Esophagus squamous epithelium (tissue), 5 donors: ENCODE measurements around the gene OR6J1. TPM values are rescaled to one million over a fixed set of nuclear protein-coding genes. Genes with fewer than 3 reads are reported as not detected.
"Not testable (repeated sequence)": the region's sequence is repeated elsewhere in the genome, so short reads cannot be mapped to it uniquely, and the experiment has no call there.

Experiments
- DNase-seq: peaks from one replicate; lab custom pipeline; 2025; lab: John Stamatoyannopoulos, UW
- H3K27ac ChIP-seq, 4 donors: fragments of 200-600 bp; sonication (generic); one replicate each; pipeline ENCODE4 v1.5.1; 2016 to 2019; ENCODE audit warnings: mild to moderate bottlenecking in 1 of 4
- H3K27me3 ChIP-seq, 4 donors: fragments of 200-600 bp; sonication (generic); 1 replicate in 3 of 4; 2 replicates in 1 of 4; pipeline versions ENCODE4 v1.5.1 to v1.6.0; 2017 to 2021; ENCODE audit warnings: antibody characterized with exemption in 1 of 4
- H3K36me3 ChIP-seq, 3 donors: fragments of 200-600 bp; sonication (generic); one replicate each; pipeline ENCODE4 v1.5.1; 2016 to 2019
- H3K4me1 ChIP-seq, 3 donors: fragments of 200-600 bp; sonication (generic); one replicate each; pipeline ENCODE4 v1.5.1; 2017 to 2019
- H3K4me3 ChIP-seq, 4 donors: fragments of 200-600 bp; sonication (generic); 1 replicate in 3 of 4; 2 replicates in 1 of 4; pipeline ENCODE4 v1.5.1; 2016 to 2019; ENCODE audit warnings: mild to moderate bottlenecking in 2 of 4, moderate library complexity in 1 of 4
- H3K9me3 ChIP-seq, 3 donors: fragments of 200-600 bp; sonication (generic); one replicate each; pipeline ENCODE4 v1.5.1; 2016 to 2019
- POLR2A ChIP-seq, 4 donors: fragments of 450-650 bp; IDR thresholded peaks; one replicate each; pipeline ENCODE4 v1.6.1; 2017; ENCODE audit warnings: antibody characterized with exemption in 4 of 4, mild to moderate bottlenecking in 4 of 4, moderate library complexity in 3 of 4
- WGBS, 2 donors: methylation state at CpG; one replicate each; pipeline ENCODE4 v1.1.5; 2018; 5-methylcytosine and 5-hydroxymethylcytosine counted together
- intact Hi-C: fragments of 100-400 bp; cut with DNase I; formaldehyde crosslinking; loops from one replicate; pipeline ENCODE4 v1.15.0; 2022
- total RNA-seq, 4 donors: library from RNA; depleted of rRNA; stranded (reverse); fragments of >200 nt; gene quantifications; one replicate each; pipeline ENCODE4 v1.1.0, GENCODE V29; 2016
- TF ChIP-seq, protein P1 (sequence below), 6 experiments: fragments of 450-650 bp in 4 of 6; fragments of 200-600 bp in 2 of 6; sonication (generic) in 2 of 6; IDR thresholded peaks; one replicate each; pipeline ENCODE4 v1.5.1; 2016 to 2019; ENCODE audit warnings: antibody characterized with exemption in 6 of 6, mild to moderate bottlenecking in 4 of 6, moderate library complexity in 4 of 6
- donor health status: DM: yes; HTN: yes; CAD: no.

Gene OR6J1
- total RNA-seq, result not detected

DNA sequence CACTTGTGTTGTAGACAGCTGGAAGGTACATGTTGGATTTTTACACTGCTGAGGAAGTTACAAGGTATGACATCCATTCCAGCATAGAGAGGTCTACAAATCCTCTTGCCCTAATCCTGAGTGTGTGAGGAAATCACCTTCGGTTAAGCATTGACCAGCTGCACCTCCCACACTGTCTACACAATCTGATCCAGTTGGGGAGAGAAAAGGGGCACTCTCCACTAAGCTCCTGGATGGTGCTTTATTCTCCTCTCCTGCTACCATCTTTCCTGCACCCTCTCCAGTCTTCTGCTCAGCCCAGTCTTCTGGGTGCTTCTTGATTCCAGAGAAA is at the start of gene OR6J1:
TSS of gene OR6J1 (minus strand) at position 48 of the 331 bp plus-strand sequence. CDS start 9,541 bp downstream, outside the sequence.
- Histone ChIP-seq H3K27ac (no peak within 1 kb of the TSS), H3K27me3 (no peaks in the 10 kb centered on the region), H3K36me3 (no peaks in the 10 kb centered on the region), H3K9me3 (no peaks in the 10 kb centered on the region), H3K4me3 (no peak within 1 kb of the TSS), H3K4me1 (no peaks in the 10 kb centered on the region)
- intact Hi-C loops, result no loop called here
- DNase-seq, result no peak
- no peak for TF ChIP-seq POLR2A (IDR thresholded peaks at IDR 0.05)
- TF ChIP-seq, protein P1, sequence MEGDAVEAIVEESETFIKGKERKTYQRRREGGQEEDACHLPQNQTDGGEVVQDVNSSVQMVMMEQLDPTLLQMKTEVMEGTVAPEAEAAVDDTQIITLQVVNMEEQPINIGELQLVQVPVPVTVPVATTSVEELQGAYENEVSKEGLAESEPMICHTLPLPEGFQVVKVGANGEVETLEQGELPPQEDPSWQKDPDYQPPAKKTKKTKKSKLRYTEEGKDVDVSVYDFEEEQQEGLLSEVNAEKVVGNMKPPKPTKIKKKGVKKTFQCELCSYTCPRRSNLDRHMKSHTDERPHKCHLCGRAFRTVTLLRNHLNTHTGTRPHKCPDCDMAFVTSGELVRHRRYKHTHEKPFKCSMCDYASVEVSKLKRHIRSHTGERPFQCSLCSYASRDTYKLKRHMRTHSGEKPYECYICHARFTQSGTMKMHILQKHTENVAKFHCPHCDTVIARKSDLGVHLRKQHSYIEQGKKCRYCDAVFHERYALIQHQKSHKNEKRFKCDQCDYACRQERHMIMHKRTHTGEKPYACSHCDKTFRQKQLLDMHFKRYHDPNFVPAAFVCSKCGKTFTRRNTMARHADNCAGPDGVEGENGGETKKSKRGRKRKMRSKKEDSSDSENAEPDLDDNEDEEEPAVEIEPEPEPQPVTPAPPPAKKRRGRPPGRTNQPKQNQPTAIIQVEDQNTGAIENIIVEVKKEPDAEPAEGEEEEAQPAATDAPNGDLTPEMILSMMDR (IDR thresholded peaks at IDR 0.05), result no peak
- WGBS, 2 donors, result 39 to 63% methylated on average over 1 of the region's 1 CpG

DNA sequence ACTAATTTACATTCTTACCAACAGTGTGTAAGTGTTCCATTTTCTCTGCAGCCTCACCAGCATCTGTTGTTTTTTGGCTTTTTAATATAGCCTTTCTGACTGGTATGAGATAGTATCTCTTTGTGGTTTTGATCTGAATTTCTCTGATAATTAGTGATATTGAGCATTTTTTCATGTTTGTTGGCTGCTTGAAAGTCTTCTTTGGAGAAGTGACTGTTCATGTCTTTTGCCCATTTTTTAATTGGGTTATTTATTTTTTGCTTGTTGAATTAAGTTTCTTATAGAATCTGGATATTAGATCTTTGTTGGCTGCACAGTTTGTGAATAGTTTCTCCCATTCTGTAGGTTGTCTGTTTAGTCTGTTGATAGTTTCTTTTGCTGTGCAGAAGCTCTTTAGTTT is 48.0 kb upstream of the OR6J1 start:
- intact Hi-C loops, result no loop called here
- Histone ChIP-seq H3K36me3 (no peaks in the 10 kb centered on the region), H3K27ac (no peak overlapping the region), H3K4me1 (no peaks in the 10 kb centered on the region), H3K9me3 (peaks cover 0 to 32% (median 10%) of the 10 kb centered on the region in 3 donors), H3K4me3 (no peak overlapping the region), H3K27me3 (peaks cover 0 to 19% (median 0%) of the 10 kb centered on the region in 4 donors)
- no peak for TF ChIP-seq POLR2A (IDR thresholded peaks at IDR 0.05)
- TF ChIP-seq, protein P1 (IDR thresholded peaks at IDR 0.05), result no peak
- DNase-seq, result no peak

DNA sequence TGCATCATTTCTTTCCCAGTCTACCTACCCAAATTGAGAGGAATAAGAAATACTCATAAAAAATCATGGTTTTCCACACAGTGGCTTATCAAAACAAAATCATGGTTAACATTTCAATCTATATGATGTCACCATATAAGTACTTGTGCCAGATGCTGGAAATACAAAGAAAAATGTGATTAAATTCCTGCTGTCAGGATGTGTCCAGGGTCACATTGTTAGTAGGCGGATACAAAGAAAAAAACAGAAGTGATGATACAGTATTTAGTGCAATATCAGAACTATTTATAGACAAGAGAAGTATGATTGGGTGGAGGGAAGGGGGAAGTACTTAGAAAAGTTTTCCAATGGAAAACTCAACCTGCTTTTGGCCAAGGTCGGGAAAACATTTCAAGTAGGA is 47.0 kb upstream of the OR6J1 start:
- H3K9me3 ChIP-seq, result peaks cover 0 to 32% (median 10%) of the 10 kb centered on the region in 3 donors
- TF ChIP-seq, protein P1 (IDR thresholded peaks at IDR 0.05), result no peak
- no peak for TF ChIP-seq POLR2A (IDR thresholded peaks at IDR 0.05)
- peaks cover 0 to 28% (median 0%) of the 10 kb centered on the region in 4 donors for H3K27me3 ChIP-seq
- H3K27ac ChIP-seq, result no peak overlapping the region
- no peak overlapping the region for H3K4me3 ChIP-seq
- intact Hi-C loops, result no loop called here
- WGBS, 2 donors, result 50 to 66% methylated on average over 2 of the region's 2 CpGs
- H3K36me3 ChIP-seq, result no peaks in the 10 kb centered on the region
- no peaks in the 10 kb centered on the region for H3K4me1 ChIP-seq
- no peak for DNase-seq

DNA sequence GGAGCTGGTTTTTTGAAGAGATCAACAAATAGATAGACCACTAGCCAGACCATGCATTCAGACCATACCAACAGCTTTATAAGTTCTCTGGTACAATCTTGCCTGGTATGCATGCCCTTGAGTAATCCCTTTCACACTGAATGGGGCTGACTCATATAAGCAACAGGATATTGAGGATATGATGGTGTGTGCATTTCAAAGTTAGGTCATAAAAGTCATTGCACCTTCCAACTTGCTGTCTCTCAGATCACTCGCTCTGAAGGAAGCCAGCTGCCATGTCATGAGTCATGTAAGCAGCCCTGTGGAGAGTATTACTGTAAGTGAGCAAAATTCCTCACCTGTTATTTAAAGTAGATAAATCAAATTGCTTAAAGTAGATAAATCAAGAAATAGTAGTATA is 45.0 kb upstream of the OR6J1 start:
- no peak for DNase-seq
- no peak for TF ChIP-seq POLR2A (IDR thresholded peaks at IDR 0.05)
- TF ChIP-seq, protein P1 (IDR thresholded peaks at IDR 0.05), result no peak
- no peak overlapping the region for H3K27ac ChIP-seq
- H3K4me3 ChIP-seq, result no peak overlapping the region
- intact Hi-C loops, result no loop called here
- no peaks in the 10 kb centered on the region for H3K36me3 ChIP-seq
- H3K9me3 ChIP-seq, result peaks cover 0 to 32% (median 10%) of the 10 kb centered on the region in 3 donors
- H3K4me1 ChIP-seq, result no peaks in the 10 kb centered on the region
- 0 to 11% methylated on average over 1 of the region's 1 CpG for WGBS, 2 donors
- peaks cover 0 to 26% (median 0%) of the 10 kb centered on the region in 4 donors for H3K27me3 ChIP-seq

DNA sequence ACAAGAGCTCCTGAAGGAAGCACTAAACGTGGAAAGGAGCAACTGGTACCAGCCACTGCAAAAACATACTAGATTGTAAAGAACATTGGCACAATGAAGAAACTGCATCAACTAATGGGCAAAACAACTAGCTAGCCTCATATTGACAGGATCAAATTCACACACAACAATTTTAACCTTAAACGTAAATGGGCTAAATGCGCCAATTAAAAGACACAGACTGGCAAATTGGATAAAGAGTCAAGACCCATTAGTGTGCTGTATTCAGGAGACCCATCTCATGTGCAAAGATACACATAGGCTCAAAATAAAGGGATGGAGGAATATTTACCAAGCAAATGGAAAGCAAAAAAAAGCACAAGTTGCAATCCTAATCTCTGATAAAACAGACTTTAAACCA is 43.8 kb upstream of the OR6J1 start:
- 90 to 96% methylated on average over 3 of the region's 3 CpGs for WGBS, 2 donors
- H3K27me3 ChIP-seq, result peaks cover 0 to 33% (median 0%) of the 10 kb centered on the region in 4 donors
- intact Hi-C loops, result not testable (repeated sequence)

DNA sequence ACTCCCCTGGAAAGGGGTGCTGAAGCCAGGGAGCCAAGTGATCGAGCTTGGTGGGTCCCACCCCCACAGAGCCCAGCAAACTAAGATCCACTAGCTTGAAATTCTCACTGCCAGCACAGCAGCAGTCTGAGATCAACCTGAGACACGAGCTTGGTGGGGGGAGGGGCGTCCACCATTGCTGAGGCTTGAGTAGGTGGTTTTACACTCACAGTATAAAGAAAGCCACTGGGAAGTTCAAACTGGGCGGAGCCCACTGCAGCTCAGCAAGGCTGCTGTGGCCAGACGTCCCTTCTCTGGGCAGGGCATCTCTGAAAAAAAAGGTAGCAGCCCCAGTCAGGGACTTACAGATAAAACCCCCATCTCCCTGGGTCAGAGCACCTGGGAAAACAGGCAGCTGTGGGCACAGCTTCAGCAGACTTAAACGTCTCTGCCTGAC is 42.0 kb upstream of the OR6J1 start:
- DNase-seq, H3K4me3 ChIP-seq, H3K9me3 ChIP-seq, H3K27ac ChIP-seq, intact Hi-C loops, H3K36me3 ChIP-seq, H3K4me1 ChIP-seq: not testable (repeated sequence)
- H3K27me3 ChIP-seq, result peaks cover 0 to 33% (median 0%) of the 10 kb centered on the region in 4 donors
- 30% methylated on average over 4 of the region's 6 CpGs; no CpG with 5 or more reads in 1 of the 2 donors for WGBS, 2 donors

More for the DNA sequence above, 43.8 kb upstream of the OR6J1 start:
- H3K9me3 ChIP-seq, result peaks cover 0 to 24% (median 6%) of the 10 kb centered on the region in 3 donors
- not testable (repeated sequence) for DNase-seq, H3K36me3 ChIP-seq, H3K4me1 ChIP-seq, H3K27ac ChIP-seq, H3K4me3 ChIP-seq
